H9 (cell line): ENCODE measurements around the gene PNMA3. TPM values are rescaled to one million over a fixed set of nuclear protein-coding genes. Genes with fewer than 3 reads are reported as not detected.
"Not testable (repeated sequence)": the region's sequence is repeated elsewhere in the genome, so short reads cannot be mapped to it uniquely, and the experiment has no call there.

Experiments used
- DNase-seq: peaks from one replicate; pipeline ENCODE4 v3.0.0-alpha.2; 2017
- H2AFZ ChIP-seq: one replicate; pipeline ENCODE4 v1.6.1; 2013; ENCODE audit warnings: mild to moderate bottlenecking, low read length, control low read depth, moderate library complexity
- H2AK5ac ChIP-seq: 2 replicates; pipeline ENCODE4 v1.6.1; 2013; ENCODE audit warnings: low read length, control low read depth, mixed read lengths; ENCODE audit not compliant: insufficient read length
- H2BK120ac ChIP-seq: one replicate; pipeline ENCODE4 v1.6.1; 2013; ENCODE audit warnings: low read depth, mild to moderate bottlenecking, low read length, control low read depth, inconsistent platforms; ENCODE audit not compliant: poor library complexity, severe bottlenecking
- H2BK12ac ChIP-seq: 2 replicates; pipeline ENCODE4 v1.6.1; 2013; ENCODE audit warnings: low read length, control low read depth, mixed read lengths, low read depth; ENCODE audit not compliant: insufficient read length
- H2BK15ac ChIP-seq: 2 replicates; pipeline ENCODE4 v1.6.1; 2013; ENCODE audit warnings: low read depth, low read length, control low read depth
- H2BK20ac ChIP-seq: one replicate; pipeline ENCODE4 v1.6.1; 2013; ENCODE audit warnings: low read depth, mild to moderate bottlenecking, low read length, control low read depth, inconsistent platforms; ENCODE audit not compliant: poor library complexity, severe bottlenecking
- H2BK5ac ChIP-seq: 2 replicates; pipeline ENCODE4 v1.6.1; 2013; ENCODE audit warnings: low read length, control low read depth, mixed read lengths; ENCODE audit not compliant: insufficient read length
- H3K14ac ChIP-seq: 2 replicates; pipeline ENCODE4 v1.6.1; 2013; ENCODE audit warnings: low read length, control low read depth; ENCODE audit not compliant: insufficient read depth
- H3K18ac ChIP-seq: 2 replicates; pipeline ENCODE4 v1.6.1; 2013; ENCODE audit warnings: low read depth, mild to moderate bottlenecking, mixed read lengths, low read length, control low read depth; ENCODE audit not compliant: insufficient read length
- H3K23ac ChIP-seq: 2 replicates; pipeline ENCODE4 v1.6.1; 2013; ENCODE audit warnings: low read length, control low read depth, mixed read lengths, low read depth; ENCODE audit not compliant: insufficient read length
- H3K23me2 ChIP-seq: 2 replicates; pipeline ENCODE4 v1.6.1; 2013; ENCODE audit warnings: low read depth, mild to moderate bottlenecking, mixed read lengths, low read length, control low read depth; ENCODE audit not compliant: insufficient read length, poor library complexity, severe bottlenecking
- H3K27ac ChIP-seq: 2 replicates; pipeline ENCODE4 v1.5.1; 2013; ENCODE audit warnings: low read length, control low read depth, mixed read lengths, low read depth; ENCODE audit not compliant: insufficient read length
- H3K27me3 ChIP-seq: 2 replicates; pipeline ENCODE4 v1.6.1; 2013; ENCODE audit warnings: low read length, control low read depth, inconsistent platforms; ENCODE audit not compliant: insufficient read depth
- H3K4ac ChIP-seq: 2 replicates; pipeline ENCODE4 v1.6.1; 2013; ENCODE audit warnings: low read depth, mild to moderate bottlenecking, control low read depth, inconsistent platforms, low read length, moderate library complexity
- H3K4me1 ChIP-seq: 2 replicates; pipeline ENCODE4 v1.6.1; 2013; ENCODE audit warnings: low read length, control low read depth, inconsistent platforms; ENCODE audit not compliant: insufficient read depth
- H3K4me2 ChIP-seq: 2 replicates; pipeline ENCODE4 v1.6.1; 2013; ENCODE audit warnings: low read length, control low read depth, mixed read lengths; ENCODE audit not compliant: insufficient read length, insufficient read depth
- H3K56ac ChIP-seq: 2 replicates; pipeline ENCODE4 v1.6.1; 2013; ENCODE audit warnings: low read depth, mild to moderate bottlenecking, mixed read lengths, low read length, control low read depth; ENCODE audit not compliant: insufficient read length
- H3K79me1 ChIP-seq: 2 replicates; pipeline ENCODE4 v1.6.1; 2013; ENCODE audit warnings: low read depth, mild to moderate bottlenecking, moderate library complexity, low read length, control low read depth, inconsistent platforms; ENCODE audit not compliant: insufficient read depth, poor library complexity, severe bottlenecking
- H3K79me2 ChIP-seq: 2 replicates; pipeline ENCODE4 v1.6.1; 2013; ENCODE audit warnings: low read length, control low read depth, inconsistent platforms; ENCODE audit not compliant: insufficient read depth
- H3K9ac ChIP-seq: 2 replicates; pipeline ENCODE4 v1.6.1; 2013; ENCODE audit warnings: low read length, control low read depth, mixed read lengths; ENCODE audit not compliant: insufficient read length; ENCODE audit errors: extremely low read depth
- H3K9me3 ChIP-seq: one replicate; pipeline ENCODE4 v1.6.1; 2013; ENCODE audit warnings: low read depth, low read length, inconsistent platforms; ENCODE audit not compliant: control insufficient read depth
- H3T11ph ChIP-seq: one replicate; pipeline ENCODE4 v1.6.1; 2013; ENCODE audit warnings: mild to moderate bottlenecking, low read length, control low read depth, inconsistent platforms
- H4K20me1 ChIP-seq: one replicate; pipeline ENCODE4 v1.6.1; 2013; ENCODE audit not compliant: control insufficient read depth, insufficient read length, insufficient read depth
- H4K5ac ChIP-seq: 2 replicates; pipeline ENCODE4 v1.6.1; 2013; ENCODE audit warnings: low read depth, mild to moderate bottlenecking, mixed read lengths, low read length, control low read depth; ENCODE audit not compliant: insufficient read length
- H4K8ac ChIP-seq: replicated peaks from 2 replicates; pipeline ENCODE4 v1.6.1; 2013; ENCODE audit warnings: low read length, control low read depth, mixed read lengths, low read depth; ENCODE audit not compliant: insufficient read length
- H4K91ac ChIP-seq: 2 replicates; pipeline ENCODE4 v1.6.1; 2013; ENCODE audit warnings: low read depth, mild to moderate bottlenecking, moderate library complexity, mixed read lengths, low read length, control low read depth; ENCODE audit not compliant: insufficient read length
- H3K27ac Mint-ChIP-seq, 3 experiments: 2 replicates in 2 of 3; 3 replicates in 1 of 3; pipeline ENCODE4 v1.8.0; 2020 to 2021; ENCODE audit warnings: mixed read lengths in 3 of 3, mild to moderate bottlenecking in 1 of 3, moderate library complexity in 1 of 3
- H3K27me3 Mint-ChIP-seq: 2 replicates; pipeline ENCODE4 v1.8.0; 2021; ENCODE audit warnings: low read depth, mild to moderate bottlenecking, moderate library complexity, mixed read lengths
- H3K36me3 Mint-ChIP-seq, 3 experiments: 2 replicates in 2 of 3; 3 replicates in 1 of 3; pipeline ENCODE4 v1.8.0; 2020 to 2021; ENCODE audit warnings: low read depth in 3 of 3, mixed read lengths in 3 of 3; ENCODE audit not compliant: insufficient read depth in 1 of 3
- H3K4me1 Mint-ChIP-seq, 2 experiments: 2 replicates each; pipeline ENCODE4 v1.8.0; 2020; ENCODE audit warnings: mixed read lengths in 2 of 2
- H3K4me3 Mint-ChIP-seq, 2 experiments: 2 replicates in 1 of 2; 3 replicates in 1 of 2; pipeline ENCODE4 v1.8.0; 2020 to 2021; ENCODE audit warnings: mild to moderate bottlenecking in 2 of 2, mixed read lengths in 2 of 2, moderate library complexity in 1 of 2
- H3K9me3 Mint-ChIP-seq, 2 experiments: 2 replicates in 1 of 2; 3 replicates in 1 of 2; pipeline ENCODE4 v1.8.0; 2020; ENCODE audit warnings: mild to moderate bottlenecking in 2 of 2, mixed read lengths in 2 of 2, moderate library complexity in 1 of 2
- WGBS: extraction: QIAGEN DNeasy Blood & Tissue Kit; methylation state at CpG from one replicate; pipeline ENCODE4 v1.1.7; 2013; ENCODE audit warnings: missing lambda C conversion rate, low lambda C conversion rate, mixed read lengths; ENCODE audit not compliant: insufficient read length; ENCODE audit errors: extremely low coverage; 5-methylcytosine and 5-hydroxymethylcytosine counted together
- total RNA-seq: library from RNA; stranded (reverse); gene quantifications from 2 replicates; pipeline ENCODE4 v1.2.1, GENCODE V29; 2021
- TF ChIP-seq, protein P1 (sequence below): fragments of 200-600 bp; sonication (generic); conservative IDR thresholded peaks from 3 replicates; pipeline ENCODE4 v1.8.0; 2021; ENCODE audit warnings: antibody characterized with exemption, mild to moderate bottlenecking

Gene PNMA3
- total RNA-seq, 1 experiment from 2014 or later = 9.4 TPM

DNA sequence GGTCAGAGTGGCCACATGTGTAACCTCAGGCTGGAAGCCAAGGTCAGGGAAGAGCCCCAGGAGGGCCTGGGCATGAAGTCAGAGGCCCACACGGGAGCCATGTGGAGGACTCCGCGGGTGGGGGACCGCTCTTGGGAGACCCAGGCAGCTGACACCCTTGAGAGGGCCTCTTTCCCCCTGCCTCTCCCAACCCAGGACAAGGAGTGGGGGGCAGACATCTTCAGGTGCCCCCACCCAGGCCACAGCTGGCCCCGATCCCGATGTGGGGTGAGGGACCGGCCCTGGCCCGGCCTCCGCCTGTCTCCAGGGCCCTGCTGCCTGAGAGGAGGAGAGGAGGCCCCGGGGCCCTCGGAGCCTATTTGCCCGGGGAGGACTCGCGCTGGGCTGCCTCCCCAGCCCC is 19.1 kb downstream of the PNMA3 start:
- Histone ChIP-seq H3K9ac (no peak overlapping the region), H3K27me3 (no peaks in the 10 kb centered on the region), H3K27ac (no peak overlapping the region), H2BK15ac (no peak overlapping the region), H4K91ac (no peak overlapping the region), H3K79me2 (no peaks in the 10 kb centered on the region), H3T11ph (no peak overlapping the region), H2AK5ac (no peak overlapping the region), H3K79me1 (no peaks in the 10 kb centered on the region), H3K4ac (no peak overlapping the region), H2AFZ (no peak overlapping the region), H4K20me1 (no peaks in the 10 kb centered on the region), H3K56ac (no peak overlapping the region), H2BK5ac (no peak overlapping the region), H3K14ac (no peak overlapping the region), H3K23me2 (no peaks in the 10 kb centered on the region), H3K23ac (no peak overlapping the region), H2BK120ac (no peak overlapping the region), H3K9me3 (peaks cover 4% of the 10 kb centered on the region), H3K4me1 (no peaks in the 10 kb centered on the region), H3K4me2 (no peak overlapping the region), H3K18ac (no peak overlapping the region), H2BK12ac (no peak overlapping the region), H4K5ac (no peak overlapping the region), H2BK20ac (no peak overlapping the region), H4K8ac (no peak overlapping the region)
- Mint-ChIP-seq H3K27ac (no peak overlapping the region), H3K4me1 (no peaks in the 10 kb centered on the region), H3K4me3 (no peak overlapping the region), H3K36me3 (peaks cover 3 to 7% (median 6%) of the 10 kb centered on the region in 3 experiments; a peak in 5 of 7 replicates), H3K27me3 (no peaks in the 10 kb centered on the region; the same call in 1 of the 2 replicates), H3K9me3 (peaks cover 8% of the 10 kb centered on the region in 2 experiments)
- TF ChIP-seq, protein P1, sequence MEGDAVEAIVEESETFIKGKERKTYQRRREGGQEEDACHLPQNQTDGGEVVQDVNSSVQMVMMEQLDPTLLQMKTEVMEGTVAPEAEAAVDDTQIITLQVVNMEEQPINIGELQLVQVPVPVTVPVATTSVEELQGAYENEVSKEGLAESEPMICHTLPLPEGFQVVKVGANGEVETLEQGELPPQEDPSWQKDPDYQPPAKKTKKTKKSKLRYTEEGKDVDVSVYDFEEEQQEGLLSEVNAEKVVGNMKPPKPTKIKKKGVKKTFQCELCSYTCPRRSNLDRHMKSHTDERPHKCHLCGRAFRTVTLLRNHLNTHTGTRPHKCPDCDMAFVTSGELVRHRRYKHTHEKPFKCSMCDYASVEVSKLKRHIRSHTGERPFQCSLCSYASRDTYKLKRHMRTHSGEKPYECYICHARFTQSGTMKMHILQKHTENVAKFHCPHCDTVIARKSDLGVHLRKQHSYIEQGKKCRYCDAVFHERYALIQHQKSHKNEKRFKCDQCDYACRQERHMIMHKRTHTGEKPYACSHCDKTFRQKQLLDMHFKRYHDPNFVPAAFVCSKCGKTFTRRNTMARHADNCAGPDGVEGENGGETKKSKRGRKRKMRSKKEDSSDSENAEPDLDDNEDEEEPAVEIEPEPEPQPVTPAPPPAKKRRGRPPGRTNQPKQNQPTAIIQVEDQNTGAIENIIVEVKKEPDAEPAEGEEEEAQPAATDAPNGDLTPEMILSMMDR = no peak
- no CpG with 5 or more reads among the region's 14 CpGs for WGBS
- no peak for DNase-seq

DNA sequence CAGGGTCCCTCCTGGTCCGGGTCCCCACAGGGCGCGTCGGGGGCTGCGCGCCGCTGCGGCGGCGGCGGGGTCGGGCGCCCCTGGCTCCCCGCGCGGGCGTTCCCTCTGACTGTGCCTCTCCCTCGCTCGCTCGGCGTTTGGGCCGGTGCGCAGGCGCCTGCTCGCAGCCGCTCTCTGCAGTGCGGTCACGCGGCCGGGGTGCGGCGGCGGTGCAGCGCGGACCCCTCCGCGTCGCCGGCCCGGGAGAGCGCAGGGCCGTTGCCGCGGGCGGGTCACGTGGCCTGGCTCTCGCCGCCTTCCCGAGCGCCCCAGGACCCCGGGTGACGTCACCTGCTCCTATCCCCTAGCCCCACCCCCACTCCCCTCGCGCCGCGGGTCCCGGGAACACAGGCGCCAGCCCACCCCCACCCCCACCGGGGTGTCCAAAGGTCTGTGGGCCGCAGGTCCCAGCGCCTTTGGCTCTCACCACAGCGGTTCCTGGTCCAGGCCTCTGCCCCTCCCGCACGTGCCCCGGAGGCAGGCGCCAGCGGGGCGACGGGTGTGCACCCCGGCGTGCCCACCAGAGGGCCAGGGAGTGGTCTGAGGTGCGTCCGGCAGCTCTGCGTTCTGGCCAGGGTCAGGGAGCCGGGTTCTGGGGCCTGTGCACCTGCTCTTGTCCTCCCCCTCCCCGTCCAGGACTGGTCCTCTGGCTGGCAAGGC is 21.3 kb downstream of the PNMA3 start:
- H3K27me3 ChIP-seq, H3K4ac ChIP-seq, H3K9me3 Mint-ChIP-seq, H3K4me3 Mint-ChIP-seq, H2BK20ac ChIP-seq, H4K5ac ChIP-seq, H3K27ac Mint-ChIP-seq, H3K36me3 Mint-ChIP-seq, H2AFZ ChIP-seq, H2BK5ac ChIP-seq, H3K23ac ChIP-seq, H3T11ph ChIP-seq, H3K4me1 ChIP-seq, H2BK120ac ChIP-seq, H3K79me1 ChIP-seq, H3K27me3 Mint-ChIP-seq, H4K91ac ChIP-seq, H2BK15ac ChIP-seq, H3K23me2 ChIP-seq, H3K4me2 ChIP-seq, H4K8ac ChIP-seq, H4K20me1 ChIP-seq, H3K27ac ChIP-seq, H3K79me2 ChIP-seq, H2AK5ac ChIP-seq, DNase-seq, H2BK12ac ChIP-seq, H3K9ac ChIP-seq, H3K56ac ChIP-seq, H3K9me3 ChIP-seq, H3K4me1 Mint-ChIP-seq, H3K18ac ChIP-seq, H3K14ac ChIP-seq: not testable (repeated sequence)
- no CpG with 5 or more reads among the region's 76 CpGs for WGBS
